Frontal cortex (tissue), 4 donors: ENCODE results near the gene LDLRAD3. TPM values are rescaled to one million over a fixed set of nuclear protein-coding genes. Genes with fewer than 3 reads are reported as not detected.
"Not testable (repeated sequence)": the region's sequence is repeated elsewhere in the genome, so short reads cannot be mapped to it uniquely, and the experiment has no call there.

Experiments used
- DNase-seq, 2 donors: peaks; one replicate each; pipeline ENCODE4 v3.0.0; 2012; ENCODE audit warnings: low spot score in 2 of 2
- FAIRE-seq: peaks from 2 replicates; lab custom pipeline; 2012; peaks lifted over from hg19 to GRCh38; lab: Jason Lieb, UNC
- total RNA-seq: library from RNA; depleted of rRNA; stranded (reverse); fragments of >200 nt; gene quantifications from one replicate; pipeline ENCODE4 v1.2.3, GENCODE V29; 2014
- donor health status: control.
- donor health status: control.
- donor health status: control.

LDLRAD3 gene
- total RNA-seq, 1 donor from 2014 or later: 65.2 TPM

GRCh38 chr11:36012979-36013378, 69.1 kb downstream of the LDLRAD3 start:
- FAIRE-seq (no peak), DNase-seq (no peak)

GRCh38 chr11:36013446-36013845, 69.6 kb downstream of the LDLRAD3 start:
- DNase-seq: not testable (repeated sequence)

GRCh38 chr11:36013950-36014897, 70.4 kb downstream of the LDLRAD3 start:
- DNase-seq: no peak
- FAIRE-seq: no peak

More at GRCh38 chr11:36013446-36013845, 69.6 kb downstream of the LDLRAD3 start:
- FAIRE-seq: not testable (repeated sequence)

- FAIRE-seq: no peak
- no peak for DNase-seq
Measured at GRCh38 chr11:36014898-36015665, 71.2 kb downstream of the LDLRAD3 start.

GRCh38 chr11:36015799-36016198, 71.9 kb downstream of the LDLRAD3 start:
- DNase-seq: no peak
- no peak for FAIRE-seq

- DNase-seq (no peak), FAIRE-seq (no peak)
Measured at GRCh38 chr11:36016263-36016662, 72.4 kb downstream of the LDLRAD3 start.

GRCh38 chr11:36016709-36017108, 72.8 kb downstream of the LDLRAD3 start:
- FAIRE-seq (no peak), DNase-seq (no peak)

GRCh38 chr11:36019005-36019596, 75.2 kb downstream of the LDLRAD3 start:
- DNase-seq (no peak), FAIRE-seq (no peak)

GRCh38 chr11:36019722-36020121, 75.9 kb downstream of the LDLRAD3 start:
- FAIRE-seq (no peak), DNase-seq (no peak)

- no peak for FAIRE-seq
Measured at GRCh38 chr11:36022882-36023281, 79.0 kb downstream of the LDLRAD3 start.

GRCh38 chr11:36023922-36024321, 80.1 kb downstream of the LDLRAD3 start:
- DNase-seq (no peak), FAIRE-seq (no peak)

More at GRCh38 chr11:36022882-36023281, 79.0 kb downstream of the LDLRAD3 start:
- DNase-seq: no peak

GRCh38 chr11:36024716-36025115, 80.9 kb downstream of the LDLRAD3 start:
- no peak for DNase-seq
- no peak for FAIRE-seq

GRCh38 chr11:36026315-36026968, 82.6 kb downstream of the LDLRAD3 start:
- DNase-seq: no peak
- FAIRE-seq: no peak

GRCh38 chr11:36027731-36028130, 83.9 kb downstream of the LDLRAD3 start:
- no peak for FAIRE-seq

GRCh38 chr11:36029616-36030015, 85.8 kb downstream of the LDLRAD3 start:
- FAIRE-seq: no peak
- no peak for DNase-seq

More at GRCh38 chr11:36027731-36028130, 83.9 kb downstream of the LDLRAD3 start:
- DNase-seq: no peak

GRCh38 chr11:36030731-36031281, 86.9 kb downstream of the LDLRAD3 start:
- no peak for FAIRE-seq
- peak in 1 of 2 donors; percentile 25 for DNase-seq

GRCh38 chr11:36033082-36033751, 89.4 kb downstream of the LDLRAD3 start:
- DNase-seq (no peak), FAIRE-seq (no peak)

- FAIRE-seq (no peak), DNase-seq (no peak)
Measured at GRCh38 chr11:36033936-36034335, 90.1 kb downstream of the LDLRAD3 start.
